Colonic mucosa (tissue), 4 donors: Measurements from ENCODE around the gene BICC1. TPM values are rescaled to one million over a fixed set of nuclear protein-coding genes. Genes with fewer than 3 reads are reported as not detected.

Experiments
- DNase-seq: peaks from one replicate; pipeline ENCODE4 v3.0.0-alpha.2; 2020
- H3K27ac ChIP-seq: fragments of 200-600 bp; one replicate; pipeline ENCODE4 v1.8.0; 2021
- H3K27me3 ChIP-seq: fragments of 200-600 bp; one replicate; pipeline ENCODE4 v1.8.0; 2021
- H3K36me3 ChIP-seq: fragments of 200-600 bp; one replicate; pipeline ENCODE4 v1.8.0; 2021
- H3K4me1 ChIP-seq: fragments of 200-600 bp; one replicate; pipeline ENCODE4 v1.8.0; 2021; ENCODE audit warnings: mild to moderate bottlenecking
- H3K4me3 ChIP-seq: fragments of 200-600 bp; one replicate; pipeline ENCODE4 v1.8.0; 2021
- H3K9ac ChIP-seq, 2 donors: one replicate each; pipeline ENCODE4 v1.7.0; 2013; ENCODE audit warnings: control low read depth in 2 of 2, low read depth in 2 of 2, low read length in 2 of 2
- H3K9me3 ChIP-seq: fragments of 200-600 bp; one replicate; pipeline ENCODE4 v1.8.0; 2021
- CTCF ChIP-seq: fragments of 200-600 bp; IDR thresholded peaks from one replicate; pipeline ENCODE4 v1.8.0; 2022; ENCODE audit warnings: antibody characterized with exemption, mild to moderate bottlenecking
- intact Hi-C: fragments of 100-400 bp; cut with DNase I; formaldehyde crosslinking; loops from one replicate; pipeline ENCODE4 v1.14.1; 2022
- total RNA-seq, 2 donors: library from RNA; stranded (reverse); fragmentation: NEBNext Ultra II Directional in 1 of 2; extraction: Animal tissue kit (Norgen Biotek cat#: 25700) in 1 of 2; gene quantifications; one replicate each; pipeline ENCODE4 v1.2.1, GENCODE V29; 2021
- donor health status: healthy.
- donor health status: DM: no; HTN: no; CAD: no.
- donor health status: DM: no; HTN: no; CAD: no.

BICC1 gene
- total RNA-seq, 2 donors from 2014 or later: 1.3 to 2.9 TPM

- Histone ChIP-seq H3K4me3 (no peak overlapping the region), H3K4me1 (no peaks in the 10 kb centered on the region), H3K9me3 (no peaks in the 10 kb centered on the region), H3K27ac (no peak overlapping the region), H3K27me3 (no peaks in the 10 kb centered on the region), H3K36me3 (no peaks in the 10 kb centered on the region), H3K9ac (no peak overlapping the region)
- no peak for TF ChIP-seq CTCF
- intact Hi-C loops: no loop called here
- no peak for DNase-seq
These were observed 235.0 kb downstream of the BICC1 start for GRCh38 chr10:58747687-58748086.

- Histone ChIP-seq H3K4me1 (no peaks in the 10 kb centered on the region), H3K9me3 (no peaks in the 10 kb centered on the region), H3K4me3 (no peak overlapping the region), H3K36me3 (no peaks in the 10 kb centered on the region), H3K9ac (no peak overlapping the region), H3K27me3 (no peaks in the 10 kb centered on the region), H3K27ac (no peak overlapping the region)
- TF ChIP-seq CTCF: no peak
- no peak for DNase-seq
- intact Hi-C loops: no loop called here
These were observed 240.0 kb downstream of the BICC1 start for GRCh38 chr10:58752665-58753064.

GRCh38 chr10:58753425-58753824 is 240.8 kb downstream of the BICC1 start:
- H3K36me3 ChIP-seq: no peaks in the 10 kb centered on the region
- no peak overlapping the region for H3K9ac ChIP-seq
- TF ChIP-seq CTCF: no peak
- no peaks in the 10 kb centered on the region for H3K4me1 ChIP-seq
- intact Hi-C loops: no loop called here
- no peak for DNase-seq
- H3K4me3 ChIP-seq: no peak overlapping the region
- no peak overlapping the region for H3K27ac ChIP-seq
- H3K9me3 ChIP-seq: no peaks in the 10 kb centered on the region
- no peaks in the 10 kb centered on the region for H3K27me3 ChIP-seq

- intact Hi-C loops: no loop called here
- no peaks in the 10 kb centered on the region for H3K27me3 ChIP-seq
- no peak overlapping the region for H3K4me3 ChIP-seq
- no peaks in the 10 kb centered on the region for H3K36me3 ChIP-seq
- DNase-seq: no peak
- H3K9ac ChIP-seq: no peak overlapping the region
- no peaks in the 10 kb centered on the region for H3K4me1 ChIP-seq
- H3K9me3 ChIP-seq: no peaks in the 10 kb centered on the region
- H3K27ac ChIP-seq: no peak overlapping the region
- no peak for TF ChIP-seq CTCF
These were observed 242.0 kb downstream of the BICC1 start for GRCh38 chr10:58754469-58755339.

- no peaks in the 10 kb centered on the region for H3K36me3 ChIP-seq
- H3K9ac ChIP-seq: no peak overlapping the region
- intact Hi-C loops: no loop called here
- H3K4me1 ChIP-seq: no peaks in the 10 kb centered on the region
- H3K4me3 ChIP-seq: no peak overlapping the region
- H3K27me3 ChIP-seq: no peaks in the 10 kb centered on the region
- H3K9me3 ChIP-seq: no peaks in the 10 kb centered on the region
- no peak overlapping the region for H3K27ac ChIP-seq
- no peak for DNase-seq
- TF ChIP-seq CTCF: no peak
These were observed 242.6 kb downstream of the BICC1 start for GRCh38 chr10:58755340-58755610.
